IMR-90 (cell line): Measurements from ENCODE around the gene ANKRD40. TPM values are rescaled to one million over a fixed set of nuclear protein-coding genes. Genes with fewer than 3 reads are reported as not detected.

Experiments
- ATAC-seq: fragments of 200-7000 bp; cut with Tn5 transposase; 2 replicates; pipeline ENCODE4 v1.9.1; 2020; ENCODE audit warnings: low read depth, mild to moderate bottlenecking, moderate library complexity
- BruUV-seq: library from RNA; stranded (reverse); fragments of 400-500 nt; replicated peaks from 2 replicates; lab custom pipeline; 2021; lab: Mats Ljungman, UMichigan
- CTCF ChIA-PET: fragments of 300-600 bp; formaldehyde crosslinking; extraction: SDS; loops from one replicate; lab custom pipeline; 2021; ENCODE audit warnings: antibody characterized with exemption; lab: Yijun Ruan, JAX
- POLR2A ChIA-PET: fragments of 300-600 bp; sonication (Branson Sonifier 250); formaldehyde crosslinking; loops from one replicate; lab custom pipeline; 2022; ENCODE audit warnings: antibody characterized with exemption; ENCODE audit not compliant: unreplicated experiment; lab: Charles Lee
- DNase-seq: peaks from one replicate; pipeline ENCODE4 v3.0.0; 2013
- H2AFZ ChIP-seq: replicated peaks from 2 replicates; pipeline ENCODE3; 2013; ENCODE audit warnings: low read length, mild to moderate bottlenecking; ENCODE audit not compliant: poor library complexity
- H2AK5ac ChIP-seq: 2 replicates; pipeline ENCODE4 v1.6.1; 2013; ENCODE audit warnings: low read depth, low read length, inconsistent platforms
- H2AK9ac ChIP-seq: replicated peaks from 2 replicates; pipeline ENCODE3; 2013; ENCODE audit warnings: mild to moderate bottlenecking, low read depth, low read length, moderate library complexity; ENCODE audit not compliant: poor library complexity
- H2BK120ac ChIP-seq: 2 replicates; pipeline ENCODE4 v1.6.1; 2013; ENCODE audit warnings: low read depth, low read length, inconsistent platforms
- H2BK15ac ChIP-seq: 3 replicates; pipeline ENCODE4 v1.6.1; 2013; ENCODE audit warnings: low read depth, low read length, inconsistent platforms
- H2BK20ac ChIP-seq: 2 replicates; pipeline ENCODE4 v1.6.1; 2013; ENCODE audit warnings: low read depth, mild to moderate bottlenecking, inconsistent platforms, low read length, moderate library complexity
- H2BK5ac ChIP-seq: 2 replicates; pipeline ENCODE4 v1.6.1; 2013; ENCODE audit warnings: mild to moderate bottlenecking, low read depth, low read length, inconsistent platforms; ENCODE audit not compliant: poor library complexity, severe bottlenecking
- H3K14ac ChIP-seq: replicated peaks from 2 replicates; pipeline ENCODE4 v1.6.1; 2013; ENCODE audit warnings: low read depth, low read length, inconsistent platforms
- H3K18ac ChIP-seq: 2 replicates; pipeline ENCODE4 v1.6.1; 2013; ENCODE audit warnings: low read depth, low read length, control low read depth
- H3K23ac ChIP-seq: 2 replicates; pipeline ENCODE4 v1.6.1; 2013; ENCODE audit warnings: low read depth, low read length, inconsistent platforms
- H3K27ac ChIP-seq: 2 replicates; pipeline ENCODE4 v1.5.1; 2013; ENCODE audit warnings: mild to moderate bottlenecking, control low read depth, low read length; ENCODE audit not compliant: insufficient read depth
- H3K27me3 ChIP-seq: 2 replicates; pipeline ENCODE4 v1.6.1; 2013; ENCODE audit warnings: low read length; ENCODE audit not compliant: control insufficient read depth, insufficient read depth
- H3K36me3 ChIP-seq: 2 replicates; pipeline ENCODE4 v1.6.1; 2013; ENCODE audit warnings: low read length, mixed read lengths; ENCODE audit not compliant: control insufficient read depth, insufficient read depth
- H3K4ac ChIP-seq: 2 replicates; pipeline ENCODE4 v1.6.1; 2013; ENCODE audit warnings: low read depth, low read length, inconsistent platforms
- H3K4me1 ChIP-seq: 2 replicates; pipeline ENCODE4 v1.6.1; 2013; ENCODE audit warnings: low read length, mixed read lengths; ENCODE audit not compliant: control insufficient read depth, insufficient read depth
- H3K4me2 ChIP-seq: 2 replicates; pipeline ENCODE4 v1.6.1; 2013; ENCODE audit warnings: low read depth, mild to moderate bottlenecking, control low read depth, low read length, moderate library complexity
- H3K4me3 ChIP-seq: 2 replicates; pipeline ENCODE4 v1.5.1; 2013; ENCODE audit warnings: low read depth, mild to moderate bottlenecking, control low read depth, low read length, moderate library complexity; ENCODE audit not compliant: insufficient read depth
- H3K56ac ChIP-seq: 2 replicates; pipeline ENCODE4 v1.6.1; 2013; ENCODE audit warnings: low read length, inconsistent platforms; ENCODE audit not compliant: insufficient read depth; ENCODE audit errors: extremely low read depth
- H3K79me1 ChIP-seq, 2 experiments: 2 replicates each; pipeline ENCODE4 v1.6.1; 2013; ENCODE audit warnings: low read length in 2 of 2, inconsistent platforms in 1 of 2, low read depth in 1 of 2
- H3K9ac ChIP-seq: 2 replicates; pipeline ENCODE4 v1.6.1; 2013; ENCODE audit warnings: low read depth, low read length, control low read depth
- H3K9me1 ChIP-seq: 2 replicates; pipeline ENCODE4 v1.6.1; 2013; ENCODE audit warnings: low read length, inconsistent platforms; ENCODE audit not compliant: insufficient read depth
- H3K9me3 ChIP-seq: 2 replicates; pipeline ENCODE4 v1.6.1; 2013; ENCODE audit warnings: low read length; ENCODE audit not compliant: control insufficient read depth, insufficient read depth
- H4K20me1 ChIP-seq: 2 replicates; pipeline ENCODE4 v1.6.1; 2013; ENCODE audit warnings: low read length, inconsistent platforms; ENCODE audit not compliant: insufficient read depth
- H4K5ac ChIP-seq: 2 replicates; pipeline ENCODE4 v1.6.1; 2013; ENCODE audit warnings: mild to moderate bottlenecking, low read depth, low read length, control low read depth
- H4K8ac ChIP-seq, 2 experiments: 2 replicates each; pipeline ENCODE4 v1.6.1; 2013; ENCODE audit warnings: low read depth in 2 of 2, low read length in 2 of 2, control low read depth in 1 of 2, inconsistent platforms in 1 of 2
- H4K91ac ChIP-seq: 2 replicates; pipeline ENCODE4 v1.6.1; 2013; ENCODE audit warnings: low read depth, low read length, inconsistent platforms; ENCODE audit not compliant: insufficient read depth
- BHLHE40 ChIP-seq: fragments of 150-350 bp; IDR thresholded peaks from 2 replicates; pipeline ENCODE4 v1.6.1; 2016; ENCODE audit warnings: mild to moderate bottlenecking, low read depth, low read length
- CEBPB ChIP-seq: IDR thresholded peaks from 2 replicates; pipeline ENCODE4 v1.6.1; 2012; ENCODE audit warnings: low read depth, low read length, improper control_type of control experiment
- CHD1 ChIP-seq: IDR thresholded peaks from 2 replicates; pipeline ENCODE4 v1.6.1; 2012; ENCODE audit warnings: low read depth, low read length, improper control_type of control experiment
- CTCF ChIP-seq: conservative IDR thresholded peaks from 2 replicates; pipeline ENCODE4 v1.5.1; 2012; ENCODE audit warnings: mild to moderate bottlenecking, low read depth, low read length, improper control_type of control experiment
- FOS ChIP-seq: fragments of 150-350 bp; IDR thresholded peaks from 2 replicates; pipeline ENCODE4 v1.6.1; 2016; ENCODE audit warnings: low read depth, low read length
- MAFK ChIP-seq: IDR thresholded peaks from 2 replicates; pipeline ENCODE4 v1.6.1; 2012; ENCODE audit warnings: low read depth, low read length, improper control_type of control experiment
- MAZ ChIP-seq: IDR thresholded peaks from 2 replicates; pipeline ENCODE4 v1.6.1; 2012; ENCODE audit warnings: low read depth, mild to moderate bottlenecking, low read length, improper control_type of control experiment, moderate library complexity, borderline replicate concordance
- MXI1 ChIP-seq: IDR thresholded peaks from 2 replicates; pipeline ENCODE4 v1.6.1; 2012; ENCODE audit warnings: low read depth, mild to moderate bottlenecking, low read length, moderate library complexity, borderline replicate concordance
- NFE2L2 ChIP-seq: fragments of 150-350 bp; IDR thresholded peaks from 2 replicates; pipeline ENCODE4 v1.6.1; 2016; ENCODE audit warnings: low read depth, mild to moderate bottlenecking, low read length
- POLR2A ChIP-seq: IDR thresholded peaks from 2 replicates; pipeline ENCODE4 v1.6.1; 2012; ENCODE audit warnings: mild to moderate bottlenecking, low read depth, low read length
- RAD21 ChIP-seq: IDR thresholded peaks from 2 replicates; pipeline ENCODE4 v1.6.1; 2012; ENCODE audit warnings: low read length, improper control_type of control experiment
- RCOR1 ChIP-seq: IDR thresholded peaks from 2 replicates; pipeline ENCODE4 v1.6.1; 2012; ENCODE audit warnings: mild to moderate bottlenecking, low read length, improper control_type of control experiment; ENCODE audit not compliant: insufficient replicate concordance
- RFX5 ChIP-seq: IDR thresholded peaks from 2 replicates; pipeline ENCODE4 v1.8.0; 2012; ENCODE audit warnings: low read depth, mild to moderate bottlenecking, low read length, moderate library complexity
- SMC3 ChIP-seq: fragments of 150-350 bp; IDR thresholded peaks from 2 replicates; pipeline ENCODE4 v1.6.1; 2016; ENCODE audit warnings: low read depth, mild to moderate bottlenecking, antibody characterized with exemption, low read length, moderate library complexity
- WGBS, 2 experiments: methylation state at CpG; one replicate each; pipeline versions ENCODE4 v1.1.5 to v1.1.7; 2013; ENCODE audit warnings: missing lambda C conversion rate in 2 of 2; ENCODE audit not compliant: insufficient read length in 1 of 2; ENCODE audit errors: extremely low coverage in 2 of 2; 5-methylcytosine and 5-hydroxymethylcytosine counted together
- dilution Hi-C: fragments of 300-500 bp; cut with HindIII; formaldehyde crosslinking; loops from one replicate; pipeline ENCODE4 v1.14.3; 2018; ENCODE audit warnings: low sequenced_read_pairs; ENCODE audit not compliant: unreplicated experiment
- in situ Hi-C: fragments of 300-500 bp; cut with MboI; formaldehyde crosslinking; loops from 3 replicates; pipeline ENCODE4 v1.14.3; 2019; ENCODE audit warnings: low sequenced_read_pairs, inconsistent platforms, mixed read lengths
- intact Hi-C: fragments of 100-400 bp; cut with micrococcal nuclease; formaldehyde crosslinking; loops from 2 replicates; pipeline ENCODE4 v1.10.0; 2022
- polyA plus RNA-seq, 3 experiments: library from polyadenylated mRNA; depleted of rRNA; stranded (reverse); fragments of >200 nt; gene quantifications; 2 replicates each; pipeline ENCODE4 v1.2.3, GENCODE V29; 2012; ENCODE audit warnings: low replicate concordance in 1 of 3
- total RNA-seq: library from RNA; depleted of rRNA; stranded (reverse); fragments of >200 nt; gene quantifications from 2 replicates; pipeline ENCODE4 v1.2.3, GENCODE V29; 2012
- TF ChIP-seq, protein P1 (sequence below): fragments of 150-350 bp; IDR thresholded peaks from 2 replicates; pipeline ENCODE4 v1.6.1; 2016; ENCODE audit warnings: low read depth, mild to moderate bottlenecking, low read length, moderate library complexity, borderline replicate concordance
- TF ChIP-seq, protein P2 (sequence below): fragments of 150-350 bp; IDR thresholded peaks from 2 replicates; pipeline ENCODE4 v1.6.1; 2017; ENCODE audit warnings: mild to moderate bottlenecking, antibody characterized with exemption, low read length, low read depth

Gene ANKRD40
- total and polyA plus RNA-seq, 2 of the 4 experiments (the other 2 are of a cell fraction), result 23.4 to 35.8 TPM

- Histone ChIP-seq H3K4ac (no peak overlapping the region), H3K79me1 (peaks cover 0 to 8% of the 10 kb centered on the region in 2 experiments; a peak in 2 of 4 replicates), H3K27me3 (no peaks in the 10 kb centered on the region), H2BK20ac (no peak overlapping the region), H3K36me3 (no peaks in the 10 kb centered on the region), H3K4me2 (no peak overlapping the region), H2BK5ac (no peak overlapping the region), H2AK9ac (no peak overlapping the region), H3K56ac (no peak overlapping the region), H3K4me3 (no peak overlapping the region), H3K9ac (no peak overlapping the region), H2AFZ (no peak overlapping the region), H4K20me1 (no peaks in the 10 kb centered on the region), H3K23ac (no peak overlapping the region), H3K18ac (no peak overlapping the region), H3K9me3 (peaks cover 4% of the 10 kb centered on the region), H2BK120ac (no peak overlapping the region), H3K9me1 (no peaks in the 10 kb centered on the region), H2BK15ac (no peak overlapping the region), H3K27ac (no peak overlapping the region), H4K5ac (no peak overlapping the region), H2AK5ac (no peak overlapping the region), H3K14ac (no peak overlapping the region), H3K4me1 (no peaks in the 10 kb centered on the region), H4K8ac (no peak overlapping the region), H4K91ac (no peak overlapping the region)
- no TSS peak for BruUV-seq
- in situ Hi-C loops, result no loop called here
- DNase-seq (no peak), ATAC-seq (no peak)
- no CpG with 5 or more reads among the region's 2 CpGs for WGBS, 2 experiments
- ChIA-PET CTCF (interaction anchor here (1.2 kb wide), 1 partner anchor 10 kb away, joined by 6 read pairs; no protein-coding TSS in a partner anchor), POLR2A (no interaction called here)
- intact Hi-C loops, result no loop called here
- no peak for TF ChIP-seq MXI1
- TF ChIP-seq BHLHE40, result no peak
- no peak for TF ChIP-seq POLR2A
- no peak for TF ChIP-seq RCOR1
- no peak for TF ChIP-seq CTCF
- TF ChIP-seq MAFK, result no peak
- no peak for TF ChIP-seq FOS
- TF ChIP-seq CEBPB, result no peak
- no peak for TF ChIP-seq RAD21
- no peak for TF ChIP-seq MAZ
- TF ChIP-seq SMC3, result no peak
- TF ChIP-seq NFE2L2, result no peak
- TF ChIP-seq, protein P1, sequence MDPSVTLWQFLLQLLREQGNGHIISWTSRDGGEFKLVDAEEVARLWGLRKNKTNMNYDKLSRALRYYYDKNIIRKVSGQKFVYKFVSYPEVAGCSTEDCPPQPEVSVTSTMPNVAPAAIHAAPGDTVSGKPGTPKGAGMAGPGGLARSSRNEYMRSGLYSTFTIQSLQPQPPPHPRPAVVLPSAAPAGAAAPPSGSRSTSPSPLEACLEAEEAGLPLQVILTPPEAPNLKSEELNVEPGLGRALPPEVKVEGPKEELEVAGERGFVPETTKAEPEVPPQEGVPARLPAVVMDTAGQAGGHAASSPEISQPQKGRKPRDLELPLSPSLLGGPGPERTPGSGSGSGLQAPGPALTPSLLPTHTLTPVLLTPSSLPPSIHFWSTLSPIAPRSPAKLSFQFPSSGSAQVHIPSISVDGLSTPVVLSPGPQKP, result no peak
- TF ChIP-seq, protein P2, sequence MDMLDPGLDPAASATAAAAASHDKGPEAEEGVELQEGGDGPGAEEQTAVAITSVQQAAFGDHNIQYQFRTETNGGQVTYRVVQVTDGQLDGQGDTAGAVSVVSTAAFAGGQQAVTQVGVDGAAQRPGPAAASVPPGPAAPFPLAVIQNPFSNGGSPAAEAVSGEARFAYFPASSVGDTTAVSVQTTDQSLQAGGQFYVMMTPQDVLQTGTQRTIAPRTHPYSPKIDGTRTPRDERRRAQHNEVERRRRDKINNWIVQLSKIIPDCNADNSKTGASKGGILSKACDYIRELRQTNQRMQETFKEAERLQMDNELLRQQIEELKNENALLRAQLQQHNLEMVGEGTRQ, result no peak
- TF ChIP-seq CHD1, result no peak
- TF ChIP-seq RFX5, result no peak
- dilution Hi-C loops, result no loop called here
Measured at GRCh38 chr17:50651661-50652060, 56.1 kb downstream of the ANKRD40 start.
